GM19438 (cell line): Measurements from ENCODE around the gene MCCC1.
"Not testable (repeated sequence)": the region's sequence is repeated elsewhere in the genome, so short reads cannot be mapped to it uniquely, and the experiment has no call there.

Experiments
- ATAC-seq: cut with Tn5 transposase; IDR thresholded peaks from one replicate; pipeline ENCODE4 v1.9.1; 2021; ENCODE audit warnings: low read depth; ENCODE audit not compliant: unreplicated experiment

MCCC1 gene

DNA sequence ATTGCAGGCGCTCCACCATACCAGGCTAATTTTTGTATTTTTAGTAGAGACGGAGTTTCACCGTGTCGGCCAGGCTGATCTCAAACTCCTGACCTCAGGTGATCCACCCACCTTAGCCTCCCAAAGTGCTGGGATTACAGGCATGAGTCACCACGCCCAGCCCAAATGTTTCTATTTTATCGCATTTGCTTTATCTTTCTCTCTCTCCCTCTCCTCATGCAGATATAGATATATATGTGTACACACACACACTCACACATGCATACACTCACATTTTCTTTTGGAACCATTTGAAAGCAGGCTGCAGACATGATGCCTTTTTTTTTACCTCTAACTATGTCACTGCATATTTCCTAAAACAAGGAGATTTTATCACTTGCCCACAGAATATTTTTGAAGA is 7.3 kb upstream of the MCCC1 start:
- ATAC-seq: no peak

DNA sequence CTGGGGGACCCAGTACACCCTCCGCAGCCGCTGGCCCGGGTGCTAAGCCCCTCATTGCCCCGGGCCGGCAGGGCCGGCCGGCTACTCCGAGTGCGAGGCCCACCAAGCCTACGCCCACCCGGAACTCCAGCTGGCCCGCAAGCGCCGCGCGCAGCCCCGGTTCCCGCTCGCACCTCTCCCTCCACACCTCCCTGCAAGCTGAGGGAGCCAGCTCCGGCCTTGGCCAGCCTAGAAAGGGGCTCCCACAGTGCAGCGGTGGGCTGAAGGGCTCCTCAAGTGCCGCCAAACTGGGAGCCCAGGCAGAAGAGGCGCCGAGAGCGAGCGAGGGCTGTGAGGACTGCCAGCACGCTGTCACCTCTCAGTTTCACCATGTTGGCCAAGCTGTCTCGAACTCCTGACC is 4.7 kb upstream of the MCCC1 start:
- not testable (repeated sequence) for ATAC-seq

GRCh38 chr3:183101040-183101439 is 1.7 kb upstream of the MCCC1 start:
- ATAC-seq: not testable (repeated sequence)

DNA sequence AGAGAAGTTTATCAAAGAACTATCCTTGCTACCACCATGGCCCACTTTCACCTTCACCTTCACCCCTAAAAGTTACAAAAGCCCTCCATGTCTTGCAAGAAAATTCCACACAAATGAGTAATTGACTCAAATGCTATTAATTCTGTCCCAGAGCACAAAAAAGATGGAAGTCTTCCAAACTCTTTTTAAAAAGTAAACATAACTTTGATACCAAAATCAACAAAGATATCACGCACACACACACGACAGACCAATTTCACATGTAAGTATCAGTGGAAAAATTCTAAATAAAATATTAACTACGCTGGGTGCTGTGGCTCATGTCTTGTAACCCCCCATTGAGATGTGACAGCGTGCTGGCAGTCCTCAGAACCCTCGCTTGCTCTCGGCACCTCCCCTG is 1.1 kb upstream of the MCCC1 start:
- no peak for ATAC-seq

DNA sequence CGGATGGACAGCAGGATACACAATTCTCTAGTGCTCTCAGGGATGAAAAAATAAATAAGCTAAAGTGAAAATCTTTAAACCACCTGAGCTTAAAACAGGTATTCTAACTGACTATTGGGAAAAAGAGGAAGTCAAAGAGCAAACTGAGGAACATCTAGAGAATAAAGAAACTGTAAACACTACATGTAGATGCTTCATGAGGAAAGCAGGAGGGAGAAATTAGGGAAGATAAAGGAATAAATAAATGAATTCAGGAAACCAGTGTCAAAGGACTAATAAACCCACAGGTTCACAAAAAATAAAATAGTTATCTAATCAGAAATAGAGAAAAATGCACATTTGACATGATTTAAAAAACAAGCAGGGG is 525 bp upstream of the MCCC1 start:
- no peak for ATAC-seq

DNA sequence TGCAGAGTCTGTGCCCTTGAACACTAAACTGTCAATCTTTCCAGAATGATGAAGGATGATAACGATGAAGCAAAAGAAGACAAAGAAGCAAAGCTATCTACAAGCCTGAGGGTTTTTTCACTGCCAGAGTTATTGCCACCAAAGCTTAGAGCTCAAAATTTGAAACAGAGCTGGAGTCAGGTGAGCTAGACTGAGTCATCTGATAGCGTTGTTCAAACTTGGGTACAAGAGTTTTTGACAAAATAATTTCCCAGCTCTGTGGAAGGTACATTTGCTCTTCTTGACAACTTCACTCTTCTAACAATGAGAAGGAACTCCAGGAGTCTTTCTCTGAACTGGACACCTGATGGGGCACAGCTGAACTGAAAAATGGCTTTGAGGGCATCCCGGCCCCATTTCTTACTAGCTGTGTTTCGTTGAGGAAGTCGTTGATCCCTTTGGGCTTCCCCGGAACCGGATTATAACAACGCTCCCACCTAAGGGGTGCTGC is 715 bp downstream of the MCCC1 start:
- no peak for ATAC-seq

DNA sequence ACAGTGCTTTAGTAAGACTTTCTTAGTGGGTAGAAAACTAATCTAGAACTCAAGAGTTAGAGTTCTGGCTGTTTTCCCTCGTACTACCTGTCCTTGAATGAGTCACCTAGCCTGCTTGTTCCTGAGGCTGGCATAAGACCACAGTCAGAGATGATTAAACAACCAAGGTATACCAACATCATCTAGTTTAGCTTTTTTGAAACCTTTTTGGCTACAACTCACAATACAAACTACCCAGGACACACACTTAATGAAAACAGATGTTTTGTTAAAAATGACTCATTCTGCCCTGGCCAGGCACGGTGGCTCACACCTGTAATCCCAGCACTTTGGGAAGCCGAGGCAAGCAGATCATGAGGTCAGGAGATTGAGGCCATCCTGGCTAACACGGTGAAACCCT is 4.6 kb downstream of the MCCC1 start:
- ATAC-seq: no peak

DNA sequence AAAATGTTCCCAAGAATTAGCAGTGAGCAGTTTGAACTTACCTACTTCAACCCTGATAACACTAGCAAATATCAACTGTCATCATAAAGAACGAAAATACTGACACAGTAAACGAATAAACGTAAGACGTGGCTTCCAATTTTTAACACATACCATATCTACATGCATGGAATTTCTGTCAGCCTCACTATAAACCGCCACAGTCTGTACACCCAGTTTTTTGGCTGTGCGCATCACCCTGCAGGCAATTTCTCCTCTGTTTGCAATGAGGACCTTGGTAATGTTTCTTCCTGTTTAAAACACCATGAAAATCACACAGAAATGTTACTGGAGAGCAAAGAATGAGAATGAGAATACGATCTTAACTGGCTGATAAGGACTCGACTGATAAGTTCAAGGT is 7.0 kb downstream of the MCCC1 start:
- no peak for ATAC-seq

GRCh38 chr3:183087184-183087583 is 12.1 kb downstream of the MCCC1 start:
- no peak for ATAC-seq

DNA sequence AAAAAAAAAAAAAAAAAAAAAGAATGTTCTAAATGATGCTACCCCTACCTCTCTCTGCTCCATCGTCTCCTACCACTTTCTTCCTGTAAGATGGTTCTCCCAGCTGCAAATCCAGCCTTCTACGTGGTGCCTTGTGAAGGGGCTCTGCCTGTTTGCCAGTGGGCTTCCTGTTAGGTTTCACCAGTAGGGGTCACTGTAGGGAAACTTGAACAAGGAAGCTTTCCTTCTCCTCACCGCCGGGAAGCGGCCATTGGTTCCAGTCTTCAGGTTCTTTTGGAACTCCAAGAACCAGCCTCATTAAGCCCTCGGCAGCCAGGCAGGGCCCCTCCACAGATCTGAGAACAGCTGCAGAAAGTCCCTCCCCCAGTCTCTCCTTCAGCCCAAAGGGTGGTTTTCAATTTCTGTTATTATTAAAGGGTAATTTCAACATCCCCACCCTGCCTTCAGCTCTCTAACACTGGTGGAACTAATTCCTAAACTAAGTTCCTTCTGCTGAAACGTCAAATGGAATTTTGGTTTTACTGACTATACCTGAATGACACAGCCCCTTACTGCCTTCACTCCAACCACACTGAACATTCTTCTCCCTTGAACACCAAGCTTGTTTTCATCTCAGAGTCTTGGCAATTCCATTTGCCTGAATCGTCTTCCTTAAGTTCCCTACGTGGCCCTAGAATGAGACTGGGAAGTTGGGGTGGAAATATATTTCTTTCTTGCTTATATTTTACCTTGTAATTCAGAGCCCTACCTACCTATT is 13.5 kb downstream of the MCCC1 start:
- no peak for ATAC-seq

DNA sequence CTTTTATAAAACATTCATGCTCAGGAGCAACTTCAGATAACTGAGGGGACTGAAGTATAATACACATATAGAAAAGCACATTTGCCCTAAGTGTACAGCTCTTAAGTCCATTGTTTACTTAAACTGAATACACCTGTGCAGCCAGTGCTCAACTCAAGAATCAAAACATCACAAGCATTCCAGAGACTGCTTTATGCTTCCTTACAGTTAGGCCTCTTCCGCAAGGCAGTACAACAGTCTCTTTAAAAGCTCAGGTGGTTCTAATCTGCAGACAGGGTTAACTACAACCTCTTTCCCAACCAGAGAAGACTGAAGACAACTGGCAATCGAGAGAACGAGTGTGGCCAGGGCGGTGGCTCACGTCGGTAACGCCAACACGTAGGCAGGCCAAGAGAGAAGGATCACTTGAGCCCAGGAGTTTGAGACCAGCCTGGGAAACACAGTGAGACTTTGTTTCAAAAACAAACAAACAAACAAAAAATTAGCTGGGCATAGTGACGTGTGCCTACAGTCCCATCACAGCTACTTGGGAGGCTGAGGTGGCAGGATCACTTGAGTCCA is 16.9 kb downstream of the MCCC1 start:
- no peak for ATAC-seq

DNA sequence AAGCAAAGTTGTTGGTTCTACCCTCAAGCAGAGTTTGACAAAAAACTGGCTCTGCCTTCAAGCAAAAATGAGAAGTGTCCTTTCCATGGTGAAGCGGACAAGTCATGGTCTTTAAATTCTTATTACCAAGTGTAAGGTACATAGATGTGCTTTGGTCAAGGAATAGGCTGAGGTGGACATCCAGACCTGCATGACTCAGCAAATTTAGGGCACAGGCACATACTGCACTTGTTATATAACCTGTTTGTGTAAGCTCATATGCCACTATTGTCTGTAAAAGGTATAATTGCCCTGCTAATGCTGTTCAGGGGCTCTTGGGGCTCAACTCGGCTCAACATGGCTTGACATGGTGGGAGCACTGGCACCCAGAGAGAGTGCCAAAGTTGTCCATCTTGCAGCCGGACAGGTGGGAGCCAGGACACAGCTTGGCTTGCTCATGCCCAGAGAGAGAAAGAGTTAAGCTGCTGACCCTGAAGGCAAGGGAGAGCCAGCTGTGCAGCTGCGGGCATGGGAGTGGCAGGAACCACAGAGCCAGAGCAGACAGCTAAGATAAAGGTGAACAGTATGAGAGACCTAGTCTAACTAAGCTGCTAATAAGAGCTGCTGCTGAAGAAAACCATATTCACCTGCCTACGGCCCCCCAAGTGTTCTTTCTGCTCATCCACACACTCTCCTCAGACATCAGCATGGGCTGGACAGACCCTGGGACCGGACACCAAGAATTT is 17.7 kb downstream of the MCCC1 start:
- ATAC-seq: no peak

- no peak for ATAC-seq
Measured at GRCh38 chr3:183080628-183081027, 18.7 kb downstream of the MCCC1 start.

GRCh38 chr3:183074881-183075280 is 24.4 kb downstream of the MCCC1 start:
- no peak for ATAC-seq

DNA sequence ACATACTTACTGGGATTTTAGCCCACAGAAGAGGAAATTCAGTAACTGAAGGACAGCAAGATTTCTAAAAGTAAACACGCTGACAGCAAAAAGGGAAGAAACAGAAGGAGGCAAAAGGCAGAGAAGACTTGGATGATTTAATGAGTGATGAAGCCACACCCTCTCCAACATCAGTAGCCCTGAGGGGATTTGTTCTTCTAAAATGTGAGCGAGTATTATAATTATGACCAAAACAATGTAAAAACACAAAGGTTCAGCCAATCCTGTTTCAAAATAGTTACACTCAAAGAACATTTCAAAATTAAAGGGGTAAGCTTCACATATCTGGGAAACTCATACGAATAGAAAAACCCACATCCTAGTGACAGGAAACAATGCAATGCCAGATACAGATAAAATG is 25.0 kb downstream of the MCCC1 start:
- no peak for ATAC-seq

- ATAC-seq: no peak
Measured at GRCh38 chr3:183073839-183074238, 25.5 kb downstream of the MCCC1 start.

DNA sequence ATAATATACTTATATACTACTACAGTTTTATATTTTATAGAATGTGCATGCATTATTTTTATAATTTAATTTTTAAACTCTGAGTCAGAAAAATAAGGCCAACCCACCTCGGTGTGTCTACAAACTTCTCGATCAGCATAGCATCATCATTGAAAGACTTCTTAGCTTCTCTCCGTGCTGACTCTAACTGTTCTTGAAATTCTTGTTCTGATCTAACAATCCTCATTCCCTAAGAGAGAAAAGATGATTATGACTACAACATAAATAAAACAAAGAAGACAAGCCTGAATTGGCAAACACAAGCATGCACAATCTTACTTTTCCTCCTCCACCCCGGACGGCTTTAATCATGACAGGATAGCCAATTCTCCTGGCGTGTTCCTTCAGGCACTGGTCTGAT is 28.4 kb downstream of the MCCC1 start:
- ATAC-seq: no peak

GRCh38 chr3:183069086-183069485 is 30.2 kb downstream of the MCCC1 start:
- ATAC-seq: no peak

DNA sequence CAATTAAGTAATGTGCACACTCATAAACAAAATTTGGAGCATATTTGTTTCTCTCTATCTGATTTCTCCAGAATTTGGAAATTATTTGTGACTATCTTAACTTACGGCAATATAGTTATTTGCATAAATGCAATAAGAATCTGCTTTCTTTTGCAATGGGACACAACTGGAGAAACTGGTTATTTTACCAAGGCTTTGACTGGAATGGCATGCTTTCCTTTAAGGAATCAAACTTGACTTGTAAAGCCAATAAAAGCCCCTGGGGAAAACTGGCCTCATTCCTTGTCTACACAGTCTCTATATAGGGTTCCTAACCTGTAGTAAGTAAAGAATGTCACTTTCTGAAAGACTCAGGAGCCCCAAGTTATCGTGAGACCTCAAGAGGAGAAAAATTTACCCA is 32.4 kb downstream of the MCCC1 start:
- not testable (repeated sequence) for ATAC-seq

GRCh38 chr3:183064475-183064874 is 34.8 kb downstream of the MCCC1 start:
- ATAC-seq: no peak

DNA sequence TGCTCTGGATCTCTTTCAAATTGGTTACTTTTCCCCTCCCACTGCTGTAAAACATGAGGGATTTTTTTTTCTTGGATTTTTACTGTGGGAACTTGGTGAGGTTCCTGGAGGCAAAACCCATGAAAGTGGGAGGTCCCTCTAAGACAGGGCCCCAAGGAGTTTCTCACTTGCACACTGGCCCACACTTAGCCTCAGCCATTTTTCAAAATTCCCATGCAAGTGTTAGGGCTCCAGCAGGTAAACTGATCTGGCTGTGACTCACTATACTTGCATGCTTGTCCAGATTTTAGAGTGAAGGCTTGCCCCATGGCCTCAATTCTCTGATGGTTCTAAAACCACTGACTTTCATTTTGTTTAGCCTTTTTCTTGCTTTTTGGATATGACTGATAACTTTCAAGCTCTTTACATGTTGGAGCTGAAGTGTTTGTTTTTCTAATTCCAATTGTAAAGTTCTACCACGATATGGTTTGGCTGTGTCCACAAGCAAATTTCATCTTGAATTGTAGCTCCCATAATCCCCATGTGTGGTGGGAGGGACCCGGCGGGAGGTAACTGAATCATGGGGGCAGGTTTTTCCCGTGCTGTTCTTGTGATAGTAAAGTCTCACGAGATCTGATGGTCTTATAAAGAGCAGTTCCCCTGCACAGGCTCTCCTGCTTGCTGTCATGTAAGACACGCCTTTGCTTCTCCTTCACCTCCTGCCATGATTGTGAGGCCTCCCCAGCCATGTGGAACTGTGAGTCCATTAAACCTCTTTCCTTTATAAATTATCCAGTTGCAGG is 37.7 kb downstream of the MCCC1 start:
- no peak for ATAC-seq
